Measurements from ENCODE around the gene AMN1.
A peak's percentile ranks its signal among the peaks of the same experiment; 100 is the strongest.

The AMN1 gene

DNA sequence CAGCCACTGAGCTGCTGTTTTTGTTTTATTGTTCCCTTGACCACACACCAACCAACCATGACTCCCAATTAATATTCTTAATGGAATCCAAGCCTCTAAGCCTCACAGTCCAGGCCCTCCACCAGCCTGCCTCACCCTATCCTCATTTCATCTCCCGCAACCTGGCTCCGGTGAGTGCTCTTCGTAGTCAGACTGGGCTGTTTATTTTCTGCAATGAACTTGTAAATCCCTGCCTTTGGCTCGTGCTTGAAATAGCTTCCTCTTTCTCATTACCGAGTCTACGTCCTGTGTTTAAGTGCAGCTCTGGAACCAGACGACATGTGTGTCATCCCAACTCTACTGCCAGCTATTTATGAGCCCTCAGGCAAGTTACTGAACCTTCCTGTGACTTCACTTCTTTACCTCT is 81.7 kb downstream of the AMN1 start:
- H3K9ac ChIP-seq (ENCODE audit: low read length): no peak overlapping the region
- no peak overlapping the region for H3K4me3 ChIP-seq (ENCODE audit: low read depth, low read length, poor library complexity, severe bottlenecking)
- H3K4me1 ChIP-seq (ENCODE audit: insufficient read depth, low read length, severe bottlenecking): peaks cover 46% of the 10 kb centered on the region
- no peaks in the 10 kb centered on the region for H3F3A ChIP-seq (ENCODE audit: insufficient read depth, low read length)
- H3K9me3 ChIP-seq (ENCODE audit: low read length): no peaks in the 10 kb centered on the region
- peak overlapping the region; percentile 85; the same call in 1 of the 2 replicates for H2AFZ ChIP-seq (ENCODE audit: low read length)
- no peaks in the 10 kb centered on the region for H3K36me3 ChIP-seq (ENCODE audit: insufficient read depth, low read length)
- no peak overlapping the region for H3K4me2 ChIP-seq (ENCODE audit: low read length)
- no peaks in the 10 kb centered on the region for H3K9me2 ChIP-seq (ENCODE audit: low read depth, low read length)
- no peaks in the 10 kb centered on the region for H3K79me2 ChIP-seq (ENCODE audit: insufficient read depth, low read length)
- no peak for TF ChIP-seq EZH2 (IDR thresholded peaks at IDR 0.05; ENCODE audit: borderline replicate concordance, low read length)
- TF ChIP-seq, protein P1, sequence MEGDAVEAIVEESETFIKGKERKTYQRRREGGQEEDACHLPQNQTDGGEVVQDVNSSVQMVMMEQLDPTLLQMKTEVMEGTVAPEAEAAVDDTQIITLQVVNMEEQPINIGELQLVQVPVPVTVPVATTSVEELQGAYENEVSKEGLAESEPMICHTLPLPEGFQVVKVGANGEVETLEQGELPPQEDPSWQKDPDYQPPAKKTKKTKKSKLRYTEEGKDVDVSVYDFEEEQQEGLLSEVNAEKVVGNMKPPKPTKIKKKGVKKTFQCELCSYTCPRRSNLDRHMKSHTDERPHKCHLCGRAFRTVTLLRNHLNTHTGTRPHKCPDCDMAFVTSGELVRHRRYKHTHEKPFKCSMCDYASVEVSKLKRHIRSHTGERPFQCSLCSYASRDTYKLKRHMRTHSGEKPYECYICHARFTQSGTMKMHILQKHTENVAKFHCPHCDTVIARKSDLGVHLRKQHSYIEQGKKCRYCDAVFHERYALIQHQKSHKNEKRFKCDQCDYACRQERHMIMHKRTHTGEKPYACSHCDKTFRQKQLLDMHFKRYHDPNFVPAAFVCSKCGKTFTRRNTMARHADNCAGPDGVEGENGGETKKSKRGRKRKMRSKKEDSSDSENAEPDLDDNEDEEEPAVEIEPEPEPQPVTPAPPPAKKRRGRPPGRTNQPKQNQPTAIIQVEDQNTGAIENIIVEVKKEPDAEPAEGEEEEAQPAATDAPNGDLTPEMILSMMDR (IDR thresholded peaks at IDR 0.05; ENCODE audit: low read length): no peak
- H3K27me3 ChIP-seq (ENCODE audit: insufficient read depth, low read length): no peaks in the 10 kb centered on the region
- no peaks in the 10 kb centered on the region for H4K20me1 ChIP-seq (ENCODE audit: insufficient read depth, low read length)
- H3K27ac ChIP-seq (ENCODE audit: low read depth, low read length, poor library complexity, severe bottlenecking): peak overlapping the region; percentile 34

GRCh38 chr12:31645924-31646323 is 82.9 kb downstream of the AMN1 start:
- Histone ChIP-seq H2AFZ (ENCODE audit: low read length) (peak overlapping the region; percentile 46; the same call in 1 of the 2 replicates), H3F3A (ENCODE audit: insufficient read depth, low read length) (no peaks in the 10 kb centered on the region), H3K9me3 (ENCODE audit: low read length) (no peaks in the 10 kb centered on the region), H3K4me2 (ENCODE audit: low read length) (peak overlapping the region; percentile 38; the same call in 1 of the 2 replicates), H3K9ac (ENCODE audit: low read length) (no peak overlapping the region), H3K79me2 (ENCODE audit: insufficient read depth, low read length) (no peaks in the 10 kb centered on the region), H3K4me3 (ENCODE audit: low read depth, low read length, poor library complexity, severe bottlenecking) (no peak overlapping the region), H3K27me3 (ENCODE audit: insufficient read depth, low read length) (no peaks in the 10 kb centered on the region), H3K4me1 (ENCODE audit: insufficient read depth, low read length, severe bottlenecking) (peaks cover 50% of the 10 kb centered on the region), H4K20me1 (ENCODE audit: insufficient read depth, low read length) (no peaks in the 10 kb centered on the region), H3K36me3 (ENCODE audit: insufficient read depth, low read length) (no peaks in the 10 kb centered on the region), H3K27ac (ENCODE audit: low read depth, low read length, poor library complexity, severe bottlenecking) (no peak overlapping the region), H3K9me2 (ENCODE audit: low read depth, low read length) (no peaks in the 10 kb centered on the region)
- no peak for TF ChIP-seq EZH2 (IDR thresholded peaks at IDR 0.05; ENCODE audit: borderline replicate concordance, low read length)
- TF ChIP-seq, protein P1 (IDR thresholded peaks at IDR 0.05; ENCODE audit: low read length): no peak

- H3K79me2 ChIP-seq (ENCODE audit: insufficient read depth, low read length): no peaks in the 10 kb centered on the region
- no peaks in the 10 kb centered on the region for H3K9me2 ChIP-seq (ENCODE audit: low read depth, low read length)
- H3K27ac ChIP-seq (ENCODE audit: low read depth, low read length, poor library complexity, severe bottlenecking): no peak overlapping the region
- no peaks in the 10 kb centered on the region for H3K36me3 ChIP-seq (ENCODE audit: insufficient read depth, low read length)
- TF ChIP-seq EZH2 (IDR thresholded peaks at IDR 0.05; ENCODE audit: borderline replicate concordance, low read length): no peak
- TF ChIP-seq, protein P1 (IDR thresholded peaks at IDR 0.05; ENCODE audit: low read length): no peak
- H3K4me3 ChIP-seq (ENCODE audit: low read depth, low read length, poor library complexity, severe bottlenecking): no peak overlapping the region
- H4K20me1 ChIP-seq (ENCODE audit: insufficient read depth, low read length): no peaks in the 10 kb centered on the region
- no peak overlapping the region for H3K9ac ChIP-seq (ENCODE audit: low read length)
- H3K27me3 ChIP-seq (ENCODE audit: insufficient read depth, low read length): no peaks in the 10 kb centered on the region
- no peaks in the 10 kb centered on the region for H3F3A ChIP-seq (ENCODE audit: insufficient read depth, low read length)
- H3K9me3 ChIP-seq (ENCODE audit: low read length): no peaks in the 10 kb centered on the region
- H3K4me1 ChIP-seq (ENCODE audit: insufficient read depth, low read length, severe bottlenecking): peaks cover 41% of the 10 kb centered on the region
- no peak overlapping the region for H3K4me2 ChIP-seq (ENCODE audit: low read length)
- no peak overlapping the region for H2AFZ ChIP-seq (ENCODE audit: low read length)
These were observed 84.3 kb downstream of the AMN1 start for GRCh38 chr12:31644536-31644935.

Data from OCI-LY1 (cell line).